HL-60 (cell line): Measurements from ENCODE around the gene MID1.

Source experiments
- DNase-seq, 2 experiments: peaks; one replicate each; pipeline ENCODE4 v3.0.0-alpha.2; 2010 to 2020; ENCODE audit warnings: low read depth in 1 of 2, low spot score in 1 of 2
- H3K27ac ChIP-seq: fragments of 250-450 bp; sonication (Bioruptor Pico); replicated peaks from 2 replicates; pipeline ENCODE4 v1.5.1; 2020; ENCODE audit warnings: mild to moderate bottlenecking, moderate library complexity
- H3K27me3 ChIP-seq: fragments of 250-450 bp; sonication (Bioruptor Pico); 2 replicates; pipeline ENCODE4 v1.5.1; 2021; ENCODE audit warnings: mild to moderate bottlenecking, moderate library complexity; ENCODE audit not compliant: insufficient read depth, poor library complexity, severe bottlenecking
- H3K4me3 ChIP-seq: replicated peaks from 2 replicates; pipeline ENCODE4 v1.5.1; 2011; ENCODE audit warnings: mild to moderate bottlenecking, control low read depth, low read length; ENCODE audit not compliant: insufficient read depth
- CTCF ChIP-seq: IDR thresholded peaks from one replicate; pipeline ENCODE4 v1.5.1; 2011; ENCODE audit warnings: low read length, control low read depth, inconsistent platforms; ENCODE audit not compliant: insufficient read depth
- GABPA ChIP-seq: IDR thresholded peaks from 2 replicates; pipeline ENCODE4 v1.6.1; 2012; ENCODE audit warnings: low read depth
- POLR2AphosphoS5 ChIP-seq: IDR thresholded peaks from 2 replicates; pipeline ENCODE4 v1.6.1; 2012; ENCODE audit warnings: low read depth
- REST ChIP-seq: IDR thresholded peaks from 2 replicates; pipeline ENCODE4 v1.6.1; 2012; ENCODE audit warnings: low read depth; ENCODE audit not compliant: insufficient replicate concordance
- SPI1 ChIP-seq: IDR thresholded peaks from 2 replicates; pipeline ENCODE4 v1.6.1; 2012; ENCODE audit warnings: low read depth, mild to moderate bottlenecking, borderline replicate concordance

MID1 gene

GRCh38 chrX:10574663-10575062 lies 45.7 kb downstream of the MID1 start:
- Histone ChIP-seq H3K27me3 (no peaks in the 10 kb centered on the region), H3K4me3 (no peak overlapping the region), H3K27ac (no peak overlapping the region)
- TF ChIP-seq GABPA (no peak), CTCF (no peak), REST (no peak), POLR2AphosphoS5 (no peak), SPI1 (no peak)
- no peak for DNase-seq

- DNase-seq, result no peak
- Histone ChIP-seq H3K4me3 (no peak overlapping the region), H3K27ac (no peak overlapping the region), H3K27me3 (no peaks in the 10 kb centered on the region)
- TF ChIP-seq CTCF, result no peak
- TF ChIP-seq SPI1, result no peak
- no peak for TF ChIP-seq REST
- no peak for TF ChIP-seq GABPA
- no peak for TF ChIP-seq POLR2AphosphoS5
Measured at GRCh38 chrX:10571260-10571659, 49.1 kb downstream of the MID1 start.

GRCh38 chrX:10570601-10571000 lies 49.8 kb downstream of the MID1 start:
- TF ChIP-seq POLR2AphosphoS5, result no peak
- TF ChIP-seq GABPA, result no peak
- no peak for TF ChIP-seq SPI1
- H3K27ac ChIP-seq, result no peak overlapping the region
- no peaks in the 10 kb centered on the region for H3K27me3 ChIP-seq
- no peak for DNase-seq
- no peak overlapping the region for H3K4me3 ChIP-seq

GRCh38 chrX:10569946-10570345 lies 50.4 kb downstream of the MID1 start:
- TF ChIP-seq GABPA, result no peak
- TF ChIP-seq SPI1, result no peak
- no peak for TF ChIP-seq CTCF
- TF ChIP-seq POLR2AphosphoS5, result no peak
- no peak for TF ChIP-seq REST
- Histone ChIP-seq H3K4me3 (no peak overlapping the region), H3K27ac (no peak overlapping the region), H3K27me3 (no peaks in the 10 kb centered on the region)
- no peak for DNase-seq
